ENCODE measurements around the gene ERN1. TPM values are rescaled to one million over a fixed set of nuclear protein-coding genes. Genes with fewer than 3 reads are reported as not detected.

The ERN1 gene
- total and polyA plus RNA-seq, 2 of the 13 experiments (the other 11 are each of a cell fraction or from before 2014, with no cell fraction given) = 6.0 to 12.7 TPM

GRCh38 chr17:64146418-64147109 lies 16.6 kb upstream of the ERN1 start (continued):
- no peak for TF ChIP-seq USF2 (IDR thresholded peaks at IDR 0.05; ENCODE audit: low read depth, low read length)
- TF ChIP-seq USF2 (CRISPR knock-in tag; IDR thresholded peaks at IDR 0.05; ENCODE audit: borderline replicate concordance) = no peak
- TF ChIP-seq POGK (CRISPR knock-in tag; conservative IDR thresholded peaks at IDR 0.05) = no peak; the same call in 1 of the 2 replicates
- no peak for TF ChIP-seq ATAD3A (CRISPR knock-in tag; IDR thresholded peaks at IDR 0.05)
- TF ChIP-seq HNRNPL (IDR thresholded peaks at IDR 0.05; ENCODE audit: low read depth, low read length) = peak; percentile 86; the same call in 1 of the 2 replicates
- peak; percentile 10; the same call in 1 of the 2 replicates for TF ChIP-seq STAT5B (CRISPR knock-in tag; IDR thresholded peaks at IDR 0.05)
- TF ChIP-seq POGZ (CRISPR knock-in tag; IDR thresholded peaks at IDR 0.05) = no peak
- 0 out of 2 replicates have a peak, but pooled peaks have one; percentile 91 for TF ChIP-seq ZNF550 (CRISPR knock-in tag; IDR thresholded peaks at IDR 0.05; ENCODE audit: borderline replicate concordance)
- TF ChIP-seq TARDBP (CRISPR knock-in tag; IDR thresholded peaks at IDR 0.05) = no peak
- TF ChIP-seq ZNF225 (CRISPR knock-in tag; IDR thresholded peaks at IDR 0.05) = peak; percentile 67; the same call in 1 of the 2 replicates
- no peak for TF ChIP-seq TCF7 (IDR thresholded peaks at IDR 0.05; ENCODE audit: low read depth)
- no peak for TF ChIP-seq ZNF83 (CRISPR knock-in tag; IDR thresholded peaks at IDR 0.05; ENCODE audit: borderline replicate concordance)
- no peak for TF ChIP-seq ADNP (CRISPR knock-in tag; IDR thresholded peaks at IDR 0.05)
- TF ChIP-seq ZBTB14 (CRISPR knock-in tag; IDR thresholded peaks at IDR 0.05) = no peak
- TF ChIP-seq EED (CRISPR knock-in tag; IDR thresholded peaks at IDR 0.05) = 0 out of 2 replicates have a peak, but pooled peaks have one; percentile 7
- no peak for TF ChIP-seq ZBTB42 (CRISPR knock-in tag; IDR thresholded peaks at IDR 0.05)
- peak; percentile 45 for TF ChIP-seq ZNF496 (CRISPR knock-in tag; IDR thresholded peaks at IDR 0.05; ENCODE audit: insufficient replicate concordance)
- TF ChIP-seq NR2F1 (CRISPR knock-in tag; IDR thresholded peaks at IDR 0.05) = 0 out of 4 replicates have a peak, but pooled peaks of 1 of the 2 experiments have one; percentile 11
- TF ChIP-seq ZC3H13 (CRISPR knock-in tag; IDR thresholded peaks at IDR 0.05) = no peak; the same call in none of the 2 replicates
- no peak for TF ChIP-seq ZNF644 (CRISPR knock-in tag; IDR thresholded peaks at IDR 0.05; ENCODE audit: low read depth)
- no peak for TF ChIP-seq MAFK (conservative IDR thresholded peaks at IDR 0.05 in 1 of 2, IDR thresholded peaks at IDR 0.05 in 1 of 2; ENCODE audit: low read length in 2 of 2)
- TF ChIP-seq ZNF724P (CRISPR knock-in tag; IDR thresholded peaks at IDR 0.05; ENCODE audit: borderline replicate concordance) = no peak; the same call in 1 of the 2 replicates
- no peak for TF ChIP-seq KAT2B (IDR thresholded peaks at IDR 0.05; ENCODE audit: borderline replicate concordance, low read depth, low read length)
- TF ChIP-seq RCOR2 (CRISPR knock-in tag; IDR thresholded peaks at IDR 0.05) = no peak
- peak in 1 of 2 experiments; percentile 69; a peak in 1 of 4 replicates for TF ChIP-seq KLF16 (CRISPR knock-in tag; IDR thresholded peaks at IDR 0.05)
- TF ChIP-seq ZMYM3 (CRISPR knock-in tag; IDR thresholded peaks at IDR 0.05) = no peak
- TF ChIP-seq ZNF780A (CRISPR knock-in tag; IDR thresholded peaks at IDR 0.05) = no peak; the same call in 1 of the 2 replicates

Measured in HepG2 (cell line).